CD4-positive, alpha-beta T cell treated with Interleukin-17A for 1 hour (primary cell): ENCODE results near the gene MPL.

Experiments used
- DNase-seq: peaks from one replicate; pipeline ENCODE4 v3.0.0-alpha.2; 2020

Gene MPL

GRCh38 chr1:43306688-43307457 lies 30.7 kb upstream of the MPL start:
- DNase-seq = no peak

- DNase-seq = no peak
Observed at GRCh38 chr1:43307458-43308158, 30.0 kb upstream of the MPL start.

GRCh38 chr1:43308635-43309404 lies 28.8 kb upstream of the MPL start:
- DNase-seq = no peak

- DNase-seq = no peak
Observed at GRCh38 chr1:43309405-43310025, 28.1 kb upstream of the MPL start.

- no peak for DNase-seq
Observed at GRCh38 chr1:43311521-43311920, 26.1 kb upstream of the MPL start.

GRCh38 chr1:43312212-43312623 lies 25.4 kb upstream of the MPL start:
- no peak for DNase-seq

- DNase-seq = no peak
Observed at GRCh38 chr1:43312663-43313515, 24.7 kb upstream of the MPL start.

GRCh38 chr1:43313771-43314170 lies 23.8 kb upstream of the MPL start:
- no peak for DNase-seq

- DNase-seq = no peak
Observed at GRCh38 chr1:43314233-43314632, 23.4 kb upstream of the MPL start.

GRCh38 chr1:43315481-43315880 lies 22.1 kb upstream of the MPL start:
- no peak for DNase-seq

GRCh38 chr1:43315963-43316737 lies 21.5 kb upstream of the MPL start:
- no peak for DNase-seq

GRCh38 chr1:43316738-43317520 lies 20.7 kb upstream of the MPL start:
- DNase-seq = no peak

- DNase-seq = no peak
Observed at GRCh38 chr1:43317817-43318471, 19.7 kb upstream of the MPL start.

- no peak for DNase-seq
Observed at GRCh38 chr1:43318831-43319230, 18.8 kb upstream of the MPL start.

GRCh38 chr1:43319288-43319687 lies 18.3 kb upstream of the MPL start:
- DNase-seq = no peak

- no peak for DNase-seq
Observed at GRCh38 chr1:43319766-43320165, 17.9 kb upstream of the MPL start.

- no peak for DNase-seq
Observed at GRCh38 chr1:43321331-43321891, 16.2 kb upstream of the MPL start.

GRCh38 chr1:43322506-43322905 lies 15.1 kb upstream of the MPL start:
- no peak for DNase-seq

- no peak for DNase-seq
Observed at GRCh38 chr1:43324810-43325209, 12.8 kb upstream of the MPL start.

- DNase-seq = no peak
Observed at GRCh38 chr1:43325381-43325780, 12.2 kb upstream of the MPL start.
